Stimulated activated CD8-positive, alpha-beta memory T cell treated with anti-CD3 and anti-CD28 coated beads, Interleukin-15, amount 100 ng/mL, for 48 hours (primary cell): Measurements from ENCODE around the gene MAGIX.
A peak's percentile ranks its signal among the peaks of the same experiment; 100 is the strongest.
"Not testable (repeated sequence)": the region's sequence is repeated elsewhere in the genome, so short reads cannot be mapped to it uniquely, and the experiment has no call there.

Experiments
- DNase-seq, 2 donors: peaks; one replicate each; pipeline ENCODE4 v3.0.0-alpha.2; 2020; ENCODE audit warnings: low read depth in 2 of 2

Gene MAGIX

DNA sequence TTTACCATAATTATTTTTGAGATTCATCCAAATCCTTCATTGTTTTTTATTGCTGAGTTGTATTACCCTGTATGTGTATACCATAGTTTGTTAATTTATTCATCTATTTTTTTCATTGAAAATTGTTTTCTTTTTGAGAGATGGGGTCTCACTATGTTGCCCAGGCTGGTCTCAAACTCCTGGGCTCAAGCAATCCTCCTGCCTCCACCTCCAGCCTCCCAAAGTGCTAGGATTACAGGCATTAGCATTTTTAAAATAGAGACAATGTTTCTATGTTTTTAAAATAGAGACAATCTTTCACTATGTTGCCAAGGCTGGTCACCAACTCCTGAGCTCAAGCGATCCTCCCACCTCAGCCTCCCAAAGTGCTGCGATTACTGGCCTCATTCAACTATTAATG lies 1.6 kb upstream of the MAGIX start:
- no peak for DNase-seq

DNA sequence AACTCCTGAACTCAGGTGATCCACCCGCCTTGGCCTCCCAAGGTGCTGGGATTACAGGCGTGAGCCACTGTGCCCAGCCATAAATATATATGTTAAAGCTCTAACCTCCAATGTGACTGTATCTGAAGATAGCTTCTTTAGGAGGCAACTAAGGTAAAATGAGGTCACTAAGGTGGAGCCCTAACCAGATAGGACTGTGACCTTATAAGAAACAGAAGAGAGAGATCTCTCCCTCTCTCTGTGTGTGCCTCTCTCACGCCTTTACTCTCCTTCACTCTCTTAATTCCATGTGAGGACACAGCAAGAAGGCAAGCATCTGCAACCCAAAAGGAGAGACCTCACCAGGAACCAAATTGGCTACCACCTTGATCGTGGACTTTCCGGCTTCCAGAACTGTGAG lies 926 bp upstream of the MAGIX start:
- no peak for DNase-seq

DNA sequence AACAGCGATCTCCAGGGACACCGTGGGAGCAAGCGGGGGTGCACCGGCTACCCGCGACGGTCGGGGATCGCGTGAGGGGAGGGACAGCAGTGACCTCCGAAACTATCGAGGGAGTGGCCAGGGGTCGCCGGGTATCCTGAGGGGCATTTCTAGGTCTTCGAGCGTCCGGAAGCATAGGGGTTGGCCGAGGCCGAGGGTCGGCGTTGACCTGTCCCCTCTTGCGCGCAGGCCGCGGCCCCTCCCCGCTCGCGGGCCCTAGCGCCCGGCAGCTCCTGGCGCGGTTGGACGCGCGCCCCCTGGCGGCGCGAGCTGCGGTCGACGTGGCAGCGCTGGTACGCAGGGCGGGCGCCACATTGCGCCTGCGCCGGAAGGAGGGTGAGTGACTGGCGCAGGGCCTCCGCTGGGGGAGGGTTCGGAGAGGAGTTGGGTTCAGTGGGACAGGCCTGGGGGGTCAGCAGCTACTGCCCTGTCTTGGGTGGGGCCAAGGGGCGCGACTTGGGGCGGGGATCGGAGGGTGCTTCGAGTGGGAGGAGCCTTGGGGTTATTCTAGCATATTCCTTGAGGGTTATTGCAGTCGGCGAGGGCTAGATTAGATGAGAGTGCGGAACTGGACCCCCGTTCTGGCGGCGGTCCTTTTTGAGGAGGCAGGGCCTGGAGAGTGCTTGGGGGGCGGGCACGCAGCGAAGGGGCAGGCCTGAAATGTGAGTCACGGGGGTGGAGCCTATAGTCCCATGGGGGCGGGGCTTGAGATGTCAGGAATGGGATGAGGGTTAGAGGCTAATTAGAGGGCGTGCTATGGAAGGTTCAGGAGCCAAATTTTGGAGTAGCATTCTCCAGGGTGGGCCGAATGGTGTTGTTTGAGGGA lies 1.2 kb downstream of the MAGIX start:
- DNase-seq, result peak; percentile 59 to 66

DNA sequence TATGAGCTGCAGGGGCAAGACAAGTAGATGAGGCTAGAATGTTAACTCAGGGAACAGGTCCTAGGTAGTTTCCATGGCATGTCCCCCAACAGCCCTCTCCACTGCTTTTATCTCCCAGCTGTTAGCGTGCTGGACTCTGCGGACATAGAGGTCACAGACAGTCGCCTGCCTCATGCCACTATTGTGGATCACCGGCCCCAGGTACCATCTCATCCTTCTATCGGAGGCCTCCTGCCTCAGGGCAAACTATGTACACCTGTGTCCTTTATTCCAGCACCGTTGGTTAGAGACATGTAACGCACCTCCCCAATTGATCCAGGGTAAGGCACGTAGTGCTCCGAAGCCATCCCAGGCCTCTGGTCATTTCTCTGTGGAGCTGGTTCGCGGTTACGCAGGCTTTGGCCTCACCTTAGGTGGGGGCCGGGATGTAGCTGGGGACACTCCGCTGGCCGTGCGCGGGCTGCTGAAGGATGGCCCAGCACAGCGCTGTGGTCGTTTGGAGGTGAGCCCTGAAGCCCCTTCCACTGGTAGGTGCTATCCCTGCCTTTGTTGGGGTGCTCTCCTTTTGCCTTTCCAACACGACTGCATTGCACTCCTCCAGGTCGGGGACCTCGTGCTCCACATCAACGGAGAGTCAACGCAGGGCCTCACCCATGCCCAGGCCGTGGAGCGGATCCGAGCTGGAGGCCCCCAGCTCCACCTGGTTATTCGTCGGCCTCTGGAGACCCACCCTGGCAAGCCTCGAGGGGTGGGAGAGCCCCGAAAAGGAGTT lies 2.2 kb downstream of the MAGIX start:
- no peak for DNase-seq

DNA sequence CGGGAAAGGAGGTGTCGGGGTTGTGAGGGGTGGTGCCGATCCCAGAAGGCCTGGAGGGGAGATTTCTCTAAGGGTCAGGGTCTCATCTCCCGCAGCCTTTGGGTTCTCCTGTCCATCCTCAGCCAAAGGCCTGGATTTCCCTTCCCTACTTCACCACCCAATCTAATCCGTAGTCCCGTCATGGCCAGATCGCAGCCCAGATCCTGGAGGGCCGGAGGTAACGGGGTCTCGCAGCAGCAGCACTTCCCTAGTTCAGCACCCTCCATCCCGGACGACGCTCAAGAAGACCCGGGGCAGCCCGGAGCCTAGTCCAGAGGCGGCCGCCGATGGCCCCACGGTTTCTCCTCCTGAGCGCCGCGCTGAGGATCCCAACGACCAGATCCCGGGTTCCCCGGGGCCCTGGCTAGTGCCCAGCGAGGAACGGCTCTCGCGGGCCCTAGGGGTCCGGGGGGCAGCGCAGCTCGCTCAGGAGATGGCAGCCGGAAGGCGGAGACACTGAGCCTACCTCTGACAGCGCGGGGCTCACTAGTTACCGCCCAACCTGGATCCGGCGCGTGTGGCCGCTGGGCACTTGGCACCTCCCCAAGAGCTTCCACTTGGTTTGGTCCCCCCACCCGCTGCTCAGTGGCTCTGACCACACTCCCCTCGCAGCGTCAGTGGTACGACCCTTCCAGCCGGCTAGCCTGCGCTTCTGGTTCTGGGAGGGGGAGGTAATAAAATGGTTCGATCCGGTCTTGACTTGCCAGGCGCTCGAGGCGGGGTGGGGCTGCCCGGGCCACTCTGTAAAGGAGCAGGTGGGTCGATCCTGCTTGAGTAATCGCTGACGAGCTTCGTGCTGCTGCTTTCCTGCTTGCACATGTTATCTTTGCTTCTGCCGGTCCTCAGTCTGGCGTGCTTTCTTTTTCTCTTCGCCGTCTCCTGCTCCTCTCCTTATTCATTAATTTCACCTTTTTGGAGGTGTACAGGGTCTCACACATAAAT lies 3.6 kb downstream of the MAGIX start:
- peak; percentile 59 to 65 for DNase-seq

DNA sequence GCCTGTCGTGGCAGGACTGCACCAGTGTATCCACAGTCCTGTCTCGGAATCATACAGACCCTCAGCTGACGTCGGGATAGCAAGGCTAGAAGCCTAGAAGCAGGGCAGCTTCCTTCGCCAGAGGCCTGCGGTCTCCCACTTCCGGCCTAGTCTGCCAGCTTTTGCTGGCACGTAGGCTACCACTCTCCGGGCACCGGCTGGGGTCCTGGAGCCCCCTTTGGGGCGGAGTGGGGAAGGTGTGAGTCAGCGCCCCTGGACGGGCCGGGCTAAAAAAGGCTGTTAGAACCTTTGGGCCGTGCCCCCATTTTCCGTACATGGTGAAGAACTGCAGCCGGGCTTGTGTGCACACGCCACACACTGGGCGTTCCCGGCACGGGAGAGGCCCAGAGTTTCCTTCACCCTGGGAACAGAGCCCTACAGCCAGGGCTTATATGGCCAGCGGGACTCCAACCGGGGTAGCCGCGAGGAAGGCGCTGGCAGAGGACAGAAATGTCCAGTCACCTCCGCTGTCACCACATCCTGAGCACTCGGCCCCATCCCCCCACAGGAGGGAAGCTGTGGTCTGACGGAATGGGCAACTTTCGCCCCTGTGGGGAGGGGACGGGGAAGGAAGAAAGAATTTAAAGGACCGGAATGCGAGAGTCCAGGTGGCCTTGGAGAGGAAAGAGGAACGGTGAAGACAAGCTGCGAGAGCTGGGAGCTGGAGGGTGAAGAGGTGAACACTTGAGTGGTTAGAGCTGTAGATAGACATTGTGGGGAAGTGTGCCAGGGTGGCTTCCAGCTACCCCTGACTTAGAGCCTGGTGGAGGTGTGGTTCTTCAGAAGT lies 4.6 kb downstream of the MAGIX start:
- DNase-seq, result peak; percentile 56 to 65

DNA sequence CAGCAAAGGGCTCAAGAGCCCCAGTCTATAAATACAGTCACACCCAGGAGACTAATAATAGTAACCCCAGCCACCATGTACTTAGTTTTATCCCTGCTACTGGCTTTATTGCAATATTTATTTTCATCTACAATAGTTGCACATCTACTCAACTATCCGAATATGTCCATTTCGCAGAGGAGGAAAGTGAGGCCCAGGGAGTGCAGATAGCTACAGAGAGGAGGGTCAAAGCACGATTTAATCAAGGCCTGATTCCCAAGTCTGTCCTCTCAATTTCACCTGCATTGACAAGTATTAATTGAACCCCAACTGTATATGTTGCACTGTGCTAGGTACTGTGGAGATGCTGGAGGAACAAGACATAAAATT lies 5.2 kb downstream of the MAGIX start:
- no peak for DNase-seq

DNA sequence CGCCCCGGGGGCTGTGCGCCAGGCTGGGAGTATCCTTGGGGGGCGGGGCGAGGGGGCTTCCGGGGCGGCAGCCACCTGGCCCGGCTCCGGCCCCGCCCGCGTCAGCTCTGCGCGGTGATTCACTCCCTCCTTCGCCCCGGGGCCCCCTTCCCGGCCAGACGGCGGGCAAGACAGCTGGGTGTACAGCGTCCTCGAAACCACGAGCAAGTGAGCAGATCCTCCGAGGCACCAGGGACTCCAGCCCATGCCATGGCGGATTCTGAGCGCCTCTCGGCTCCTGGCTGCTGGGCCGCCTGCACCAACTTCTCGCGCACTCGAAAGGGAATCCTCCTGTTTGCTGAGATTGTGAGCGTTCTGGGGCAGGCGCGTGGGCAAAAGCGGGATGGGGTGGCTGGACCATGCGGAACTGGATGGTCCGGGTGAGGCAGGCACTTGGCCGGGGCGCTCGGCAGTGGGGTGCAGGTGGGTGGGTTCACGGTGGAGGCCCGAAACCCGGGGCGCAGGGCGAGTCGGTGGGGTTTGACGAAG lies 9.3 kb downstream of the MAGIX start, which contains the start of gene PLP2:
PLP2 (plus strand) TSS at position 147 of the 528 bp plus-strand sequence; CDS start at position 250, 103 bp downstream.
- DNase-seq, result peak; percentile 70 to 72

DNA sequence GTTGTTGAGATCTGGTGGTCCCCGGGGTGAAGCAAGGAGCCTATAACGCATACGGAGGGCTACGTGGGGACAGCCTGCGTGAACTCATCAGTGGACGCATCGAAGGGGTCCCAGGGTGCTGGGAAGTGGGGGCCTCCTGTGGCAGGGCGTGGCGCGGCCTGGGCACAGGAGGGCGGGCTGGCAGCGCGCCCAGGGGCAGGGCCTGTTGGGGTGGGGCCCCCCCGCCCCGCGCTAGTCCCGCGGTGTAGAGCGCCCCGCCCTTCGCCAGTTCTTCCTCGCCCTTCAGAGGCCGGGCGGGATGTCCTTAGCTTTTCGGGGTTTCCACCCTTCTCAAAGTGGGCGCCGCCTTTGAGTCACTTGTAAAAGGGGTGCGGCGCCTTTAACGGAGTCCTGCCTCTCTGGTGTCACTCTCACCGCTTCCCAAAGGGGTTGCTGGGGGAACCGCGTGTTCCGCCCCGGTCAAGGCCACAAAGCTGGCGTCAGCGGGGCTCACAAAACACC lies 9.8 kb downstream of the MAGIX start:
- DNase-seq, result peak; percentile 68 to 72

DNA sequence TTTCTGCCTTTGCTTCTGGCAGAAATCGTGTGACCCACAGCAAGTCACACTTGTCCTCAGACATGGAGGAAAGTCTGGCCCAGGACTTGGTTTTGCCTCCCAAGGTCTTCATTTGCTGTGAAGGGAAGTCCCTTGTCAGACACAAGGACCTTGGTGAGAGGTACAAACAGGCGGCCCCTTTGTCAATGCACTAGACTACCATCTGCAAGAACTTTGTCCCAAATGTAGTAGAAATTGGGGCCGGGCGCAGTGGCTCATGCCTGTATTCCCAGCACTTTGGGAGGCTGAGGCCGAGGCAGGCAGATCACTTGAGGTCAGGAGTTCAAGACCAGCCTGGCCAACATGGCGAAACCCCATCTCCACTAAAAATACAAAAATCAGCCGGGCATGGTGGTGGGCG lies 11.0 kb downstream of the MAGIX start:
- not testable (repeated sequence) for DNase-seq

DNA sequence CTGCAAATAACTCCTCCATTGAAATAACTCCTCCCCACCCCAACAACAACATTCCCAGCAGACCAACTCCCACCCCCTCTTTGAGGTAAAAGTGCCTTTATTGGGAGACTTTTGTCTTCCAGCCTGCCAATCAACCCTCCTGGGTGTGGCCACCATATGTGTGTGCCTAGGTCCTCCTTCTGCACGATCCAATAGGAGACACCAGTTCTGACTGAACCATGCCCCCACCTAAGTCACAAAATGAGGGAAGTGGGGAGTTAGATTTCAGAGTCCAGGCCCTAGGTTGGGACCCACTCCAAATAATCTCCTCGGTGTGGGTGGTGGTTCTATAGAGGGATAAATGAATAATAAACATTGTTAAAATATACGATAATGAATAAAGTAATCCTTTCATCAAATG lies 12.2 kb downstream of the MAGIX start:
- DNase-seq, result no peak

DNA sequence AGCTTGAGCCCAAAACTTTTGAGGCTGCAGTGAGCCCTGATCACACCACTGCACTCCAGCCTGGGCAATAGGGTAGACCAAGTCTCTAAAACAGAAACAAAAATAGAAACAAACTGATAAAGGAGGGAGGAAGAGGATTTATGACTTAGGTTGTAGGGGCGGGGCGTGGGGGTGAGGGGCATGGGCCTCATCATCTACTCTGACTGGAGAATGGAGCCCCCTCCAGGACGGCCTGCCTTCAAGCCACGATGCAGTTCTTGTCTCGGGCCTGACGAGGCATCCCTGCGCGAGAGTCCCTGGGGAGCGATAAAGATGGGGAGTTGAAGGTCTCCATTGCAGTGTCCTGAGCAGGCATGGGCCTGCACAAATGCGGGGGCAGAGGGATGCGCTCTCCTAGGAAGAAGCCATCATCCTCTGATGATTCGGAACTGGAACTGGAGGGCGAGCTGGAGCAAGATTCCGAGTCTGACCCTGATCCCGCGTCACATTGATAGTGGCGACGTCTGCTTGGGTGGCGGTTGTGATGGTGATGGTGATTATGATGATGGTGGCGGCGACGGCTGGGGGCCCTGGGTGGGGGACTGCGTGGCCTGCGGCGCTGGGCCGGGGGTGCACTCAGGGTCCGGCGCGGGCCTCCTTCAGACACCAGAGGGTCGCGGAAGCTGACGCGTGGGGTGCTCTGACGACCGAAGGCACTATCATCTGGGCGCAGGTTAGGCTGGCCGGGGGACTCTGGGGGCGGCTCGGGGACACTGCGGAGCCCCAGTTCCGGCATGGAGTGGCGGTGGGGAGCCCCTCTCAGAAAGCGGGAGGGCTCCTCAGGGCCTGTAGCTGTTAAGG lies 13.1 kb downstream of the MAGIX start:
- DNase-seq, result no peak

DNA sequence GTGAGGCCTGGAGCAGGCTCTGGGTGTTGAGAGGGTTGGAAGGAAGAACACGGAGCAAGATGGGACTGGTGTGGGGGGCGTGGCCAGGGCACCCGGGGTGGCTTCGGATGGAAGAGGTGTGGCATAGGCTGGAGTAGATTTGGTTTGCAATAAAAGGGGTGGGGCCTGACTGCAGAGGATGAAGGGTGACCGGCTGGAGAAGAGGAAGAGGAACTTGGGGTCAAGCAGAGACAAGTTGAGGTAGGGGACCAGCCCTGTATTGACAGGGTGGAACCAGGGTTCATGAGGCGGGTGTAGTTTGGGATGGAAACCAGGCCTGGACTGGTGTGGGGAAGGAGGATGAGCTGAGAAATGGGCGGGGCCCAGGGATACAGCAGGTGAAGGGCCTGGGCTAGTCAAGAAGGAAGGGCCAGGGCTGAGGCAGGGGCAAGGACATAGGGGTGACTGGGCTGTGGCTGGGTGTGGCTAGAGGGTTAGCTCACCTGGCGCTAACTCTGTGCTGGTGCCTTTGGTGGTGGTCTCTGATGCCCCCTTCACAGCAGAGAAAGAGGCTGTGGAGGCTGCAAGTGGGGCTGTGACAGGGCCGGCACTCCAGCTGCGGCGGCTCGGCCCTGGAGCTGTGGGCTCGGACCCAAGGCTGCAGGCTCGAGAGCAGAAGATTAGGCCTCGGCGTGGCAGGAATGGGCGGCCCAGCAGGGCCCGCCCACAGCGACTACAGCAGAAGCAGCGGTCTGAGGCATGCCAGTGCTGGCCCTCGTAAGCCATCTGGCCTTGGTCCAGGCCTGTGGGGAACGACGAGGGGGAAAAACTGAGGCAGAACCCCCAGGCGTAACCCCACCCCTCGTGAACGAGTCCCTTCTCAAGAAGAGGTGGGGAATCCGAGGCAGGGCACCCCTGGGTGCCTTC lies 14.1 kb downstream of the MAGIX start:
- no peak for DNase-seq

DNA sequence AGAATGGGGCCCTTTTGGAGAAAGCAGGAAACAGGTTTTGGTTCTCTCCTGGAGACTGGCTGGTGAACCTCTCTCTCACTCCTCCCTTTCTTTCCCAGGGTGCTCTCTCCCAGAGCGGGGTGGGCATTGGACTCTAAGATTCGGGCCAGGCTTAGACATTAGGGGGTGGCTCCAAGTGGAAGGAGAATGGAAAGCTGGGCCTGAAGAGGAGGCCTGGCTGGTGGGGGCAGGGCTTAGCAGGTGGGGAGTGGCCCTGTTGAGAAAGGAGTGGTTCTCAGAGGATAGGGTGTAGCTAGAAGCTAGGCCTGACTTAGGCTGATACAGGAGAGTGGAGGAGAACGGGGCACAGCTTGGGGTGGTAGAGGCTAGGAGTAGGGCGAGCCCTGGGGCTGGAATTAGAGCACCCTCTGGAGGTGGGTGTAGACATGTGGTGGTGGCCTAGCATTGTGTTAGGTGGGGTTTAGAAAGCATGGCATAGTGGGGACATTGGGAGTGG lies 14.8 kb downstream of the MAGIX start:
- DNase-seq, result no peak

DNA sequence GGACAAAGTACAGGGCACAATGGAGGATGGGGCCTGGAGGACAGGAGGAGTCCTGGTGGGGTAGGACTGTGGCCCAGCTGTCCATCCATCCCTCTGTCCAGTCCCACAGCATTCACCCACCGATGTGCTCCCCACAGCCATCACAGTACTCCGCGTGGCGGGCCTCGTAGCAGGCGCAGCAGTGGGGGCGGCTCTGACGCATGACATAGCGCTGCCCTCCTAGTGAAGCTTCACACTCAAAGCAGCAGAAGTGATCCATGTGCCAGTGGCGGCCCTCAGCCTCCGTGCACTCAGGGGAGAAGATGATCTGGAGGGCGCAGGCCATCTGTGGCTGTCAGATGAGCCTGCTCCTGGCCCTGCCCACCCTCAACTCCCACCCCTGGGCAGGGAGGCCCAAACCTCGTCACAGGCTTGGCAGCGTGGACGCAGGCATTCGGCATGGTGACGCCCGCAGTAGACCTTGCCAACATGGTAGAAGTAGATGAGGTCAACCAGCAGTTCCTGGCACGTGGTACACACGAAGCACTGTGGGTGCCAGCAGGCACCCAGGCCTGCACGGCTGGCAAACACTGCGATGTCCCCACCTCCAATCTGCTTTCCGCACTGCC lies 15.4 kb downstream of the MAGIX start:
- no peak for DNase-seq

DNA sequence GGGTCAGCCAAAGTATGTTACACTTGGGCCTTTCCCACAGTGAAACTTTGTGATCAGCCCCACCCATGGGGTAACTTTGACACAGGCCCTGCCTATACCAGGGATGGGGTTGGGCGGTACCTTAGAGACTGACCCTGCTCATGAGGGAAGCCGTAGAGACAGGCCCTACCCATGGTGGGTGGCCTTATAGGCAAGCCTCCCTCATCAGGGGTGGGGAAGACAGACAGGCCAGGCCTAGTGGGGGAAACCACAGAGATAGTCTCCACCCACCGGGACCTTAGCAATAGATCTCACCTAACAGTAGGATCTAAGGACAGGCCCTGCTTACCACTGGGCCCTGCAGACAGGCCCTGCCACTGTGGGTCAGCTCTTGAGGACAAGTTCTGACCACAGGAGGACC lies 16.0 kb downstream of the MAGIX start:
- no peak for DNase-seq

DNA sequence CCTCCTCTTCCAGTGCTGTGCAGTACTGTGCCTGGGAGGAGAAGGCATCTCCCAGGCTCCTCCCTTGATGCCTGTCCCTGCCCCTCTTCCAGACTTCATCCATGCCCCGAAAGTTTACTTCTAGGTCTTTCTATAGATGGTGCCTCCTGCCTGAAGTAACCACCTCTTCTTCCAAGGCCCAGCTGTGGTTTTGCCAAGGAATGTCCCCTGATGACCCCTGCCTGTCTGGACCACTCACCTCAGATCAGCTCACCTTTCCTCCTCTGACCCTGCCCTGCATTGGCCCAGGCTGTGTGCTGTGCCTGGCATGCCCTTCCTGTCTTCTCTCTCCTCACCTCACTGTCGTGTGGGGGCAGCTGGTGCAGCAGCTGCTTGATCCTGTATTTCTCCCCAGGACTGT lies 16.8 kb downstream of the MAGIX start:
- DNase-seq, result no peak
